Erythroblast (primary cell): ENCODE results near the gene GRAMD4.

ENCODE experiments used
- DNase-seq, 2 experiments: peaks; one replicate each; lab custom pipeline; 2025; lab: John Stamatoyannopoulos, UW
- GATA1 ChIP-seq: IDR thresholded peaks from 2 replicates; pipeline ENCODE4 v1.6.1; 2011; ENCODE audit warnings: low read depth, mild to moderate bottlenecking, control low read depth, low read length, moderate library complexity
- POLR2A ChIP-seq: IDR thresholded peaks from 2 replicates; pipeline ENCODE4 v1.6.1; 2011; ENCODE audit warnings: mild to moderate bottlenecking, low read length

Gene GRAMD4

GRCh38 chr22:46699091-46699490 is 78.9 kb downstream of the GRAMD4 start:
- TF ChIP-seq POLR2A (no peak), GATA1 (no peak)
- no peak for DNase-seq

- DNase-seq: no peak
- no peak for TF ChIP-seq POLR2A
- no peak for TF ChIP-seq GATA1
These were observed 81.1 kb downstream of the GRAMD4 start for GRCh38 chr22:46701262-46701661.

- DNase-seq: no peak
- TF ChIP-seq GATA1 (no peak), POLR2A (no peak)
These were observed 83.2 kb downstream of the GRAMD4 start for GRCh38 chr22:46703171-46703995.

- no peak for DNase-seq
These were observed 83.8 kb downstream of the GRAMD4 start for GRCh38 chr22:46703996-46704370.

GRCh38 chr22:46706060-46706459 is 85.9 kb downstream of the GRAMD4 start:
- DNase-seq: no peak
- TF ChIP-seq GATA1 (no peak), POLR2A (no peak)

More at GRCh38 chr22:46703996-46704370, 83.8 kb downstream of the GRAMD4 start:
- TF ChIP-seq POLR2A (no peak), GATA1 (no peak)

GRCh38 chr22:46707305-46707704 is 87.1 kb downstream of the GRAMD4 start:
- DNase-seq: no peak
- TF ChIP-seq GATA1 (no peak), POLR2A (no peak)

- DNase-seq: no peak
- no peak for TF ChIP-seq GATA1
- no peak for TF ChIP-seq POLR2A
These were observed 87.8 kb downstream of the GRAMD4 start for GRCh38 chr22:46707827-46708570.

- no peak for DNase-seq
- no peak for TF ChIP-seq POLR2A
- TF ChIP-seq GATA1: no peak
These were observed 88.7 kb downstream of the GRAMD4 start for GRCh38 chr22:46708766-46709330.

- no peak for DNase-seq
- TF ChIP-seq GATA1 (no peak), POLR2A (no peak)
These were observed 90.6 kb downstream of the GRAMD4 start for GRCh38 chr22:46710806-46711205.

- DNase-seq: no peak
- TF ChIP-seq GATA1: no peak
- no peak for TF ChIP-seq POLR2A
These were observed 92.1 kb downstream of the GRAMD4 start for GRCh38 chr22:46712288-46712687.

GRCh38 chr22:46714550-46714949 is 94.4 kb downstream of the GRAMD4 start:
- TF ChIP-seq POLR2A (no peak), GATA1 (no peak)
- DNase-seq: no peak

- TF ChIP-seq GATA1 (no peak), POLR2A (no peak)
- no peak for DNase-seq
These were observed 99.7 kb downstream of the GRAMD4 start for GRCh38 chr22:46719921-46720320.

GRCh38 chr22:46721501-46722085 is 101.4 kb downstream of the GRAMD4 start:
- TF ChIP-seq POLR2A (no peak), GATA1 (no peak)
- no peak for DNase-seq
